Measurements from ENCODE around the gene VPS37B.
A peak's percentile ranks its signal among the peaks of the same experiment; 100 is the strongest.

The VPS37B gene

DNA sequence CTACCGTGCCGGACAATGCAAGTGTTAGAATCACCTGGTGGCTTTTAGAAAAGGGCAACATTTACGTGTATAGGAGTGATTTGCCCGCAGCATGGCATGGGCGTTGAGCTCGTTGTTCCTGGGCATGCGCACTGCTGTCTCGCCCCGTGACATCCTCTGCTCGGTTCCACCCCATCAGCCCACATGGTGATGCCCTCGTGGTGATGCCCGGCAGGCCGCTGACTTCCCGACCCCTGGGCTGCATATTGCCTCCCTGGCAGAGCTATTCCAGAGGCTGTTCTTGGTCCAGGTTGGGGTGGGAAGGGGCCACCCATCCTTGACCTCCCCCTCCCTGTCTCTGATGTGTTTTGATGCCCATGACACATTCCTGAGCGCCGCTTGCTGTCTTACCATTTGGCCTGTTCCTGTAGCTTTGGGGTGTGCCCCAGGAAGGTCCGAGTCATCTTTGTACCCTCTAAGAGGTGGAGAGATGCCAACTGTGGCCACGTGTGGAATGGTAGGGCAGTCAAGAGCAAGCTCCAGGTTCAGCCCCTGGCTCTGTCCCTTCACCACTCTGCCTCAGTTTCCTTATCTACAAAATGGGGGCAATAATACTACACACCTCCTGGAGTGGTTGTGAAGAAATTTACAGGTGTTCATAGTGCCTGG is 55.9 kb downstream of the VPS37B start:
- DNase-seq (ENCODE audit: insufficient read length) (no peak), FAIRE-seq (no peak)
- TF ChIP-seq POLR2A (IDR thresholded peaks at IDR 0.05; ENCODE audit: low read depth, low read length) (no peak), POLR2AphosphoS5 (IDR thresholded peaks at IDR 0.05; ENCODE audit: low read depth, low read length) (no peak), TAF1 (IDR thresholded peaks at IDR 0.05; ENCODE audit: borderline replicate concordance, low read depth, low read length) (no peak)

- no peak for FAIRE-seq
- DNase-seq (ENCODE audit: insufficient read length): no peak
- TF ChIP-seq TAF1 (IDR thresholded peaks at IDR 0.05; ENCODE audit: borderline replicate concordance, low read depth, low read length) (no peak), POLR2AphosphoS5 (IDR thresholded peaks at IDR 0.05; ENCODE audit: low read depth, low read length) (no peak), POLR2A (IDR thresholded peaks at IDR 0.05; ENCODE audit: low read depth, low read length) (no peak)
Measured at GRCh38 chr12:122838841-122839240, 57.1 kb downstream of the VPS37B start.

DNA sequence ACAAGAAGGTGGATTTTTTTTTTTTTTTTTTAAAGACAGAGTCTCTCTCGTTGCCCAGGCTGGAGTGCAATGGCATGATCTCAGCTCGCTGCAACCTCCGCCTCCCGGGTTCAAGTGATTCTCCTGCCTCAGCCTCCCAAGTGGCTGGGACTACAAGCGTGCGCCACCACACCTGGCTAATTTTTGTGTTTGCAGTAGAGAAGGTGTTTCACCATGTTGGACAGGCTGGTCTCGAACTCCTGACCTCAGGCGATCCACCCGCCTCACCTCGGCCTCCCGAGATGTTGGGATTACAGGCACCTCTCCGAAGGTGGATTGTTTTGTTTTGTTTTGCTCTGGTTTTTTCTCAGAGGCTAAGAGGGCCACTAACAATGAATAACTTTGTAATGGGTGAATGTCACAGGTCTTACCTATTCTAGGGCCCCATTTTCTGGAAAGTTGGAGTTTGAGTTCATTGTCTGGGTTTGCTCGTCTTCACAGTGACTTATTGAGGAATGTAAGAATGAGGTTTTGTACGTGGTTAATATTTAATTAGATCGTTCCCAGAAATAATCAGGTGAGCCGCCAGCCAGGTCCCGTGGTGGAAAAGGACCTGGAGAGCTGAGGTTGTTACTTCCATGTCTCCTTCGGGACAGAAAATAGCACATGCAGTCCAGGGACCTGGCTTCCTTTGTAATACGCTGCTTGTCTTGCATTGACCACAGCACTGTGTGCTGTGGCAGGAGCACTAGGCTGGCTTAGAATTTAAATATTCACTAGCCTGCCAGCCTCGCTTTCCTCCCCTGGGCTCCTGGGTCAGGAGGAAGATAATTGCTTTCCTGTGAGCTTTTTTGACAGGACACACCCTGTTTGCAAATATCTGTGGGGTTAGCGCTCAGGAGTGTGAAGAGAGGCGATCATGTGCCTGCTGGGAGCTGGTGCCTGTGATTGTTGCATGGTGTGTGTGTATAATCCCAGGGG is 58.3 kb downstream of the VPS37B start:
- FAIRE-seq (no peak), DNase-seq (ENCODE audit: insufficient read length) (no peak)
- TF ChIP-seq POLR2A (IDR thresholded peaks at IDR 0.05; ENCODE audit: low read depth, low read length): no peak
- no peak for TF ChIP-seq POLR2AphosphoS5 (IDR thresholded peaks at IDR 0.05; ENCODE audit: low read depth, low read length)
- no peak for TF ChIP-seq TAF1 (IDR thresholded peaks at IDR 0.05; ENCODE audit: borderline replicate concordance, low read depth, low read length)

DNA sequence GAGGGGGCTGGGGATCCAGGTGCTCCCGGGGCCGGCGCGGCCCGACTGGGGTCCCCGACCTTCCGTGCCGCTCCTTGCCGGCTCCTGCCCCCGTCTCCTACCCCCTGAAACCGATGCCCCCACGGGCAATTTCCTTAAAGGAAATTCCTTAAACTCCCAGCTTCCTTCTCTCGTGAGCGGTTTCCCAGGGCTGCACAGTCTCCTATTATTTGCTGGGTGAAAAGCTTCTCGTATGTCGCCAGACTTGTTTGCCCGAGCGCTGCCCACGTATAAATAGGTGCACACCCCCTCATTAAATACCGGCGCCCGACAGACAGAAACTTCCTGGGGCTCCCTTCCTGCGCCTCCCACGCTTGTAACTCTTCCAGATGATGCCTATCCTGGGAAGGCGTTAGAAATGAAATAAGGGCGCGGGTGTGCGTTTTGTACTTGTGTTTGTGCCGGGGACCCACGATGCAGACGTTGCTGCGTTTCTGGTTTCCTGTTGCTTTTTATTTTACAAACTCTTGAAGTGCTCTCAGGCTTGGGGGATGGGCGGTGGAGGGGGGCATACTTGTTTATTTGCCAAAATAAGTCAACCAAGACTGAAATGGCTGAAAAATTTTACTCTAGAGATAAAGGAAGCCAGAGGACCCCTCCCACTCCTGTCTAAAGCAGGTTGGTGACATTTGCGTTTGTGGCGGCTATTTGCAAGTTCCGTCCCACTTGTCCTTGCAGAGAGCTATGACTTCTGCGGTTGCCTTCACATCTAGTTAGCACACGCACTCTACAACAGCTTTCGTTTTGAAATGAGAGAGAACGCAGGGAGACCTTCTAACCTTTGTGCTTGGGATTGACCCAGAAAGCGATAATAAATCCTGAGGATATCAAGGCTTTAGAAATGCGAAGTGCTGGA is 59.6 kb downstream of the VPS37B start:
- FAIRE-seq (peak; percentile 33), DNase-seq (ENCODE audit: insufficient read length) (peak; percentile 56)

GRCh38 chr12:122835750-122836026 is 60.2 kb downstream of the VPS37B start:
- no peak for TF ChIP-seq TAF1 (IDR thresholded peaks at IDR 0.05; ENCODE audit: borderline replicate concordance, low read depth, low read length)
- TF ChIP-seq POLR2AphosphoS5 (IDR thresholded peaks at IDR 0.05; ENCODE audit: low read depth, low read length): no peak
- no peak for TF ChIP-seq POLR2A (IDR thresholded peaks at IDR 0.05; ENCODE audit: low read depth, low read length)
- DNase-seq (ENCODE audit: insufficient read length): peak; percentile 72
- no peak for FAIRE-seq

More for the DNA sequence above, 59.6 kb downstream of the VPS37B start:
- TF ChIP-seq POLR2AphosphoS5 (IDR thresholded peaks at IDR 0.05; ENCODE audit: low read depth, low read length) (no peak), TAF1 (IDR thresholded peaks at IDR 0.05; ENCODE audit: borderline replicate concordance, low read depth, low read length) (no peak), POLR2A (IDR thresholded peaks at IDR 0.05; ENCODE audit: low read depth, low read length) (no peak)

DNA sequence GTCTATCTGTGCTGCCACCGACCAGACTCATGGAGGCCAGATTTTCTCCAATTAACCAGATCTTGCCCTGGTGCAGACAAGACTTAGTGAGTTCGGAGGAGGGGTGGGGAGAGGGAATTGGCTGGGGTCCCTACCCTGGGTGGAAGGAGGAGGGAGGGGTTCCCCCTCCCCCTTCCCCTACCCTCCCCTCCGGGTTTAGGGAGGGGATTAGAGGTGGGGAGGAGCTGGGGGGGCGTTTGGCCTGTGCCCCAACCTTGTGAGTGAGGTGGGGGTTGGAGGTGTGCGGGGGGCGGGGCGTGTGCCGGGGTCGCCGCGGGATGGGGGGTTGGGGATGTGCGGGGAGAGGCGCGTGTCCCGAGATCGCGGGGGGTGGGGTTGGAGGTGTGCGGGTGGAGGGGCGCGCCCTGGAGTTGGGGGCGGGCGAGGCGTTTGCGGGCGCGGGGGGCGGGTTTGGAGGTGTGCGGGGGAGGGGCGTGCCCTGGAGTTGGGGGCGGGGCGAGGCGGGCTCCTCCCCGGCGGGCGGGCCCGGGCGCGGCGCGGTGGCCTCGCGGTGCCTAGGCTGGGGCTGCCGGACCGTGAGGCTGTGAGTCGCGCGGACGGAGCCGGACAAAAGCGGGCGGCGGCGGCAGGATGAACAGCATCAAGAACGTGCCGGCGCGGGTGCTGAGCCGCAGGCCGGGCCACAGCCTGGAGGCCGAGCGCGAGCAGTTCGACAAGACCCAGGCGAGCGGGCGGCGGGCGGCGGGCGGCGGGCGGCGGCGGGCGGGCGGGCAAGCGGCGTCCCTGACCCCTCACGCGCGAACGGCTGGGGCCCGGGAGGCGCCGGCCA is 60.8 kb downstream of the VPS37B start, which contains the start of gene HIP1R:
TSS of gene HIP1R (plus strand) at position 537 of the 829 bp plus-strand sequence. CDS start at position 631, 94 bp downstream.
- DNase-seq (ENCODE audit: insufficient read length) (peak; percentile 75), FAIRE-seq (no peak)
- TF ChIP-seq POLR2A (IDR thresholded peaks at IDR 0.05; ENCODE audit: low read depth, low read length) (no peak), POLR2AphosphoS5 (IDR thresholded peaks at IDR 0.05; ENCODE audit: low read depth, low read length) (no peak), TAF1 (IDR thresholded peaks at IDR 0.05; ENCODE audit: borderline replicate concordance, low read depth, low read length) (no peak)

DNA sequence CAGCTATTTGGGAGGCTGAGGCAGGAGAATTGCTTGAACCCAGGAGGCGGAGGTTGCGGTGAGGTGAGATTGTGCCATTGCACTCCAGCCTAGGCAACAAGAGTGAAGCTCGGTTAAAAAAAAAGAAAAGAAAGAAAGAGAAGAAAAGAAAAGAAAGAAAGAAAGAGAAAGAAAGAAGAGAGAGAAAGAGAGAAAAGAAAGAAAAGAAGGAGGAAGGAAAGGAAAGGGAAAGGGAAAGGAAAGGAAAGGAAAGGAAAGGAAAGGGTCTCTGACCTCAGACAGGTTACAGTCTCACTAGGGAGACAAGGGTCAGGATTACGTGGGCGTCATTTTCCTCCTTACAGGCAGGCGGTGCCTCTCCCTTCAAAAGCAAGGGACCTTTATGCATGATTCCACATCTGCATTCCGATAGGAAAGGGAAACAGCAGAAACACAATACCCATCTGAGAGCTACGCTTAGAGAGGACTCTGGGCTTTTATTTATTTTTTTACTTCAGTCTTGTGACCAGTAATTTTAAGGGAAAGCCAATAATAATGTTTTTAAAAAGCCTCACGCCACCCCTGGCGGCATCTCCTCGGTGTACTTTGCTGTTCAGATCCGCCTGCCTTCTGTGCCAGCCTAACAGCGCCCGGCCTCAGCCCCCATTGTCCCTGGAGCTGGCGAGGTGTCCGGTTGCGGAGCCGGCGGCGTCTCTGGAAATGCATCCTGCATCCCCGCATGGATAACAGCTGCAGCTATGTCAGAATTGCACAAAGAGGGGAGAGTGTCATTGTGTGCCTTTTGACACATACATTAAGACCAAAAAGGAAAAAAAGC is 61.6 kb downstream of the VPS37B start:
- FAIRE-seq (no peak), DNase-seq (ENCODE audit: insufficient read length) (no peak)
- no peak for TF ChIP-seq POLR2AphosphoS5 (IDR thresholded peaks at IDR 0.05; ENCODE audit: low read depth, low read length)
- no peak for TF ChIP-seq TAF1 (IDR thresholded peaks at IDR 0.05; ENCODE audit: borderline replicate concordance, low read depth, low read length)
- TF ChIP-seq POLR2A (IDR thresholded peaks at IDR 0.05; ENCODE audit: low read depth, low read length): no peak

GRCh38 chr12:122830517-122831214 is 65.3 kb downstream of the VPS37B start:
- DNase-seq (ENCODE audit: insufficient read length): no peak
- FAIRE-seq: no peak
- no peak for TF ChIP-seq TAF1 (IDR thresholded peaks at IDR 0.05; ENCODE audit: borderline replicate concordance, low read depth, low read length)

DNA sequence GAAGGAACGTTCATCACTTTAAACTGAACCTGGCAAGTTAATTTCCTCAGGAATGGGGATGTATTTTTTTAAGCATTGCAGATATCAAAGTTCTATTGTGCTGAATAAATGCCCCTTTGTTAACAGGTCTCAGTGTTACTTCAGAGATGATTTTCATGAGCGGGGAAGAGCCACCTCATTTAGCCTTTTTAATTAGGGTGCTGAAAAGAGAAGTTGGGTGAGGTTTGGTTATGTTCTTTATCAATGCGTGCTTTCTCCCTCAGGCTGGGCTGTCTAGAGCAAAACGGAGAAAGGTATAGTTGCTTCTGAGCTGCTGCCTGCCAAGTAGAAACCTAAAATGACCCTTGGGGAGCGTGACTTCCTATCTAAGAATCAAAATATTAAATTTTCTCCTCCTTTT is 68.7 kb downstream of the VPS37B start:
- no peak for DNase-seq (ENCODE audit: insufficient read length)
- FAIRE-seq: no peak
- no peak for TF ChIP-seq POLR2AphosphoS5 (IDR thresholded peaks at IDR 0.05; ENCODE audit: low read depth, low read length)
- TF ChIP-seq POLR2A (IDR thresholded peaks at IDR 0.05; ENCODE audit: low read depth, low read length): no peak
- TF ChIP-seq TAF1 (IDR thresholded peaks at IDR 0.05; ENCODE audit: borderline replicate concordance, low read depth, low read length): no peak

Measured in GM12892 (cell line).